ENCODE results near the gene CD68.
"Not testable (repeated sequence)": the region's sequence is repeated elsewhere in the genome, so short reads cannot be mapped to it uniquely, and the experiment has no call there.

CD68 gene

DNA sequence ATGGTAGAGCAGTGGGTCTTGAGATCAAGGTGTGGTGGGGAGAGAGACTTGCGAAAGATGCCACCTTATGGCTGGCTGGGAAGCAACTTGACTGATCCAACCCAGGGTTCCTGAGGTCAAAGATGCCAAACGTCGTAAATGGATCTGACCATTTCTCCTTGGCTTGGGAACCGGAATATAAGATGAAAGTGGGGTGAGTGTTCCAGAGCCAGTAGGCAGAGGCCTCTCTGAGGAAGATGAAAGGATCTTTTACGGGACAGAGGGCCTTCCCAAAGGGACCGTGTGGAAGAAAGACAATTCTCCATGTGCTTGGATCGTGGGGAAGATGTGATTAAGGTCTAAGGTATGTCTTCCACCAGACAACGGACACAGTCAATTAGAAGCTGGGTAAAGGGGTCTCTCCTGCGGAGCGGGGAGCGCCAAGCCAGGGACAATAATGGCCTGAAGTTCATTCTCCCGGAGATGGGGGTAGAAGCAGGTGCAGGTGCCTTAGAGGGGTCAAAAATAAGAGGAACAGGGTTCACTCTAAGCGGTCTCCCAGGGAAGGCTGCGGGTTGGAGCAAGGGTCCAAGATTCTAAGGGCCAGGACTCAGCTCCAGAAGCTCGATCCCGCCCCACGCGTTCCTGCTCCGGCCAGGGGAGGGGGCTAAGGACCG is 34.5 kb downstream of the CD68 start:
- DNase-seq = peak; percentile 71

DNA sequence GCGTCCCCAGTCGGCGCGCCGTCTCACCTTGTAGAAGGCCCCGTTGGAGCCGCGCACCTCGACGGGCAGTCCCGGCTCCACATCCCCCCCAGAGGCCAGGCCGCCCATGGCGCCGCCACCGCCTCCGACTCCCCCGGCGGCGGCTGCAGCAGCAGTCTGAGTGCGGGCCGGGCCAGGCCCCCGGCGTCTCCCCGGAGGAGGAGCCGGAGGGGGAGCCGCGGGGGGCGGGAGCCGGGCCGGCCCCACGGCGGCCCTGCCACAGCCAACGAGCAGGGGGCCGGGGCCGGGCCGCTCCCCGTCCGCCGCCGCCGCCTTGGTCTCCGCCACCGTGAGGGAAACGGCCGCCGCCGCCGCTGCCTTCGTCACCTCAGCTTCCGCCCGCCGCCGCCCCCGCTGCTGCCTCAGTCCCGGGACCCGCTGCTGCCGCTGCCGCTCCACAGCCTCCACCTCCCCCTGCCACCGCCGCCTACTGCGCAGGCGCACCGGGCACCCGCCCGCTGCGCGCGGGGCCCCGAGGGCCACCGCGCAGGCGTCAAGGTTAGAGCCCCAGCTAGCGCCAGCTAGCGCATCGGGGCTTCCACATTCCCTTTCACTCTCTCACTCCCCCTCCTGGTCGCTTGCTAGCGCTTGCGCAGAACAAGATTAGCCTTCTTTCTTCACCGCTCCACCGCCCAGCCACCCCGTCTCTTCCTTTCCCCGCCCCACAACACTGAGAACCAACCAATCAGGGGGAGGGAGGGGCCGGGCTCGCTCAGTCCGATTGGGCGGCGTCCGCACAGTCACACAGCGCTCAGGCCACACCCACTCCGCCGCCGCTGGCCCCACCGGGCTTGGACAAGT is 35.2 kb downstream of the CD68 start, which contains the start of gene FXR2:
Gene FXR2 (minus strand): TSS at position 473 of the 840 bp plus-strand sequence. CDS start 365 bp downstream, at position 108.
- DNase-seq = peak; percentile 100

DNA sequence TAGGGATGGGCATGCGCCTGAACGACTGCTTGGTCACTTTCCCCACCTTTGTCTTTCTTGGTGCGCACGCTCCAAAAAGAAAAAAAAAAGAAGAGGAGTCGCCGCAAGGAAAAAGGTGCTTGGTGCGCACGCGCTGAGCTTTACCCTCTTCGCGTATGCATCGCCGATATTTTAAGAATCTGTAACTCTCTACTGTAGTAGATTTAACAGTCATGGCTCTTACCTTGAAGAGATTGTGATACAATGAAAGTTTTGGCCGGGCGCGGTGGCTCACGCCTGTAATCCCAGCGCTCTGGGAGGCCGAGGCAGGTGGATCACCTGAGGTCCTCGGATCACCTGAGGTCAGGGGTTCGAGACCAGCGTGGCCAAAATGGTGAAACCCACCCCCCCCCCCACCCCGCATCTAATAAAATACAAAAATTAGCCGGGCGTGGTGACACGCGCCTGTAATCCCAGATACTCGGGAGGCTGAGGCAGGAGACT is 35.9 kb downstream of the CD68 start:
- DNase-seq = no peak

DNA sequence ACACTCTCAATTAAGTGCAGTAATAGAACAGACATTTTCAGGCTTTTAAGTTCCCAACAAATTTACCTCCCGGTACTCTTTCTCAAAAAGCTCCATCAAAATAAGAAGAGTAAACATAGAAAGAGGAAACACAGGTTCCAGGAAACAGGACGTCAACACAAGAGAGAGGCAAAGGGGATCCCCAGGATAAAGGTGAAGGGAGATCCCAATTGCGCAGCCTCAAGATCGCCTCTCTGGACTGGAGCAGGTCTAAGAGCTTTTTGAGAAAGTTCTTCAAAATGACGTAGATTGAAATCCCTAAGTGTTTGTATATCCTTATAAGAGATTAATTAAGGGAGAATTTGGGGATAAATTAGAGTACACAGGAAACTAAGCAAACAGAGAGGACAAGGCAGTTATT is 39.2 kb downstream of the CD68 start:
- no peak for DNase-seq

DNA sequence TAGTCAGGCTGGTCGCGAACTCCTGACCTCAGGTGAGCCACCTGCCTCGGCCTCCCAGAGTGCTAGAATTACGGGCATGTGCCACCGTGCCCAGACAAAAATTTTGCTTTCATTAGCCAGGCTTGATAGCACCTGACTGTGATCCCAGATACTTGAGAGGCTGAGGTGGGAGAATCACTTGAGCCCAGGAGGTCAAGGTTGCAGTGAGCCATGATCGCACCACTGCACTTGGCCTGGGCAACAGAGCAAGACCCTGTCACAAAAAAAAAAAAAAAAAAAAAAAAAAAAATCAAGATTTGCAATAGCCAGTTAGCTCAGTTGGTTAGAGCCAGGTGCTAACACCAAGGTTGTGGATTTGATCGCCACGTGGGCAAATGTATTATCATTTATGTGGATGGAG is 41.4 kb downstream of the CD68 start:
- no peak for DNase-seq

DNA sequence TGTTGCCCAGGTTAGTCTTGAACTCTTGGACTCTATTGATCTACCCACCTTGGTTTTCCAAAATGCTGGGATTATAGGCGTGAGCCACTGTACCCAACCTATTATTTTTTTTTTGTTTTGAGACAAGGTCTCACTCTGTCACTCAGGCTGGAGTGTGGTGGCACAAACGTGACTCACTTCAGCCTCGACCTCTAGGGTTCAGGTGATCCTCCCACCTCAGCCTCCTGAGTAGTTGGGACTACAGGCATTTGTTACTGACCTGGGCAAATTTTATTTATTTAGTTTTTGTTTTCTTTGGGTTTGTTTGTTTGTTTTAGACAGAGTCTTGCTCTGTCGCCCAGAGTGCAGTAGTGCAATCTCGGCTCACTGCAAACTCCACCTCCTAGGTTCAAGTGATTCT is 44.2 kb downstream of the CD68 start:
- DNase-seq = no peak

DNA sequence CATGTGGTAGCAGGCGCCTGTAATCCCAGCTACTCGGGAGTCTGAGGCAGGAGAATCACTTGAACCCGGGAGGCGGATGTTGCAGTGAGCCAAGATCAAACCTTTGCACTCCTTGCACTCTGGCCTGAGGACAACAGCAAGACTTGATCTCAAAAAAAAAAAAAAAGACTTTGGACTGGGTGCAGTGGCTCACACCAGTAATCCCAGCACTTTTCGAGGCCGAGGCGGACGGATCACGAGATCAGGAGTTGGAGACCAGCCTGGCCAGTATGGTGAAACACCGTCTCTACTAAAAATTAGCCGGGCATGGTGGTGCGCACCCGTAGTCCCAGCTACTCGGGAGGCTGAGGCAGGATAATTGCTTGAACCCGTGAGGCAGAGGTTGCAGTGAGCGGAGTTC is 46.3 kb downstream of the CD68 start:
- DNase-seq = not testable (repeated sequence)

DNA sequence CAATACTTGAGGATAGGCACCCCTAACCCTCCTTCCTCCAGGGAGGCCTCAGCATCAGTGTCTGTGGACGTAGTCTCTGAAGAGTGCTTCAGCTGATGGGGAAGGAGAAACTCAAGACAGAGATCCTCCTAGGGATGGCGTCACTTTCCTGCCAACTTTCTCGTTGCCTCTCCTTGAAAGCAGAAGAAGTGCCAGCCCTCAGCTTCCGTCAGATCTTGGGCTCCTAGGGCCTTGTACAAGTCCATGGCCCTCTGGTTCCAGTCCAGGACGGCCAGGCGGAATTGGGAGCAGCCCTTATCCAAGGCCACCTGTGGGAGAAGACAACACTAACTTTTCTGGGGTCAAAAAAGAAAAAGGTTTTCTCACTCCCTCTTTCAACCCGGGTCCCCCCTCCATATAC is 46.9 kb downstream of the CD68 start:
- no peak for DNase-seq

DNA sequence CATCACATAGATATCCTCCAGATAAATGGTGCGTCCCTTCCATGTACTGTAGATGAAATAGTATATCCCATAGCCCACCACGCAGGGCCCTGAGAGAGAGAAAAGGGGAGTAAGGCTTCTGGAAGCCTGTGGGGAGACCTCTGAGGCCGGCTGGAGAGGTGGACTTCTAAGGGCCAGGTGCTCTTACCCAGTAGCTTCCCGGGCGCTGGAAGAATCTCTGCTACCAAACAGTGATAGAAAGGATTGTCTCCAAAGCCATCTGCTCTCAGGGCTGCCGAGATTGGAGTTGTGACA is 47.5 kb downstream of the CD68 start:
- DNase-seq = no peak

DNA sequence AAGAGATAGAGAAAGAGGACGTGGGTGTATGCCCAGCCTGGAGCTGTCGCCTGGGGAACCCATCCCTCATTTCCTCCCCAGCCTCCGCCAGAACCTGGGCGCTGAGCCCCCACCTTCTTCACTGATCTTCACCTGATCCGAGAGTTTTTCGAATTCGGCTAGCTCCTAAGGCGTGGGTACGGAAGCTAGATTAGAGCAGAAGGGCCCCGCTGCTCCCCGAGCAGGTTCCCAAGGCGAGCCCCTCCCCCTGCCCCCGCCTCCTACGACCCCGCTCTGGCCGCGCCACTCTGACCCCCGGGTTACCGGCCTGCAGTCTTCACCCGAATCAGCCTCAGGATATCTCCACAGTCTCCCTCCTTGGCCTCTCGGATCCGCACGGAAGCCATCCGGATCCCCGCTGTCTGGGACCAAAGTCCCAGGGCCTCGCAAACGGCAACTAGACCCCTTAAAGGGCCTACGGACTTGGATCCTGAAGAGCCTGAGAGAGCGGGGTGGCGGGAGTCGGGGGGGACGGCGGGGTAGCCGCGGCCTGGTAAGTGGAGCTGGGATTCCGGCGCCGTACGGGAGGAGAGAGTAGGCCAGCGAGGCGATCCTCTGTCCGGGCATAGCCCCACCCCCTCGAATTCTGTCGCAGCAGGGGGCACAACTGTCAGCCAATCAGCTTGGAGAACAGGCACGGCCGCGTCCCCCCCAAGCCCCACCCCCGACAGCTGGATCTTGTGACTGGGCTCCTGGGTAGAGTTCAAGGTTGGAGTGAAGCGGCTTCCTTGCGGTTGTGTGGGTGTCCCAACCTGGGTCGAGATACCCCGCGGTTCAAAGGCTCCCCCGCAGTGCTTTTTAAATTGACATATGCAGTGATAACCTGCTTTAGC is 48.0 kb downstream of the CD68 start, which contains the start of gene SAT2:
Gene SAT2 (minus strand): TSS at position 572 of the 872 bp plus-strand sequence. CDS start 186 bp downstream, at position 386.
- DNase-seq = peak; percentile 93

DNA sequence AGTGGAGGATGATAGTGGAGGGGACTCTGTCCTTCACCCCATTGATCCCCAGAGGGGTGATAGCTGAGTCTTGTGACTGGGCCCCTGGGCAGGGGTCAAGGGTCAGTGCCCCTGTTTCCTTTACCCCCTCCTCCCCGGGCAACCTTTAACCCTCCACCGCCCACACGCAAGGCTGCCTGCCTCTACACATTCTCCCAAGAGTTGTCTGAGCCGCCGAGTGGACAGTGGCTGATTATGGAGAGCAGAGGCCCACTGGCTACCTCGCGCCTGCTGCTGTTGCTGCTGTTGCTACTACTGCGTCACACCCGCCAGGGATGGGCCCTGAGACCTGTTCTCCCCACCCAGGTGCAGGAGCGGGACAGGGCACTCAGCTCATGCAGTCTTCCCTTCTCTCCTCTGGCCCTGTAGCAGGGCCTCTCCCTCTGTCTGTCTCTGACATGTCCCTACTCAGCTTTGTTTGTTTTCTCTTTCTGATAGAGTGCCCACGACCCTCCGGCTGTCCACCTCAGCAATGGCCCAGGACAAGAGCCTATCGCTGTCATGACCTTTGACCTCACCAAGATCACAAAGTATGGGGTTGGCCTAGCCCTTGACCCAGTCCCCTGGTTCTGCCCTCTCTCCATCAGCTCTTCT is 50.6 kb downstream of the CD68 start, which contains the start of gene SHBG:
Gene SHBG (plus strand): TSS at position 197 of the 633 bp plus-strand sequence. CDS start 38 bp downstream, at position 235.
- DNase-seq = no peak
